Measurements from ENCODE around the gene ANO2.

ANO2 gene

DNA sequence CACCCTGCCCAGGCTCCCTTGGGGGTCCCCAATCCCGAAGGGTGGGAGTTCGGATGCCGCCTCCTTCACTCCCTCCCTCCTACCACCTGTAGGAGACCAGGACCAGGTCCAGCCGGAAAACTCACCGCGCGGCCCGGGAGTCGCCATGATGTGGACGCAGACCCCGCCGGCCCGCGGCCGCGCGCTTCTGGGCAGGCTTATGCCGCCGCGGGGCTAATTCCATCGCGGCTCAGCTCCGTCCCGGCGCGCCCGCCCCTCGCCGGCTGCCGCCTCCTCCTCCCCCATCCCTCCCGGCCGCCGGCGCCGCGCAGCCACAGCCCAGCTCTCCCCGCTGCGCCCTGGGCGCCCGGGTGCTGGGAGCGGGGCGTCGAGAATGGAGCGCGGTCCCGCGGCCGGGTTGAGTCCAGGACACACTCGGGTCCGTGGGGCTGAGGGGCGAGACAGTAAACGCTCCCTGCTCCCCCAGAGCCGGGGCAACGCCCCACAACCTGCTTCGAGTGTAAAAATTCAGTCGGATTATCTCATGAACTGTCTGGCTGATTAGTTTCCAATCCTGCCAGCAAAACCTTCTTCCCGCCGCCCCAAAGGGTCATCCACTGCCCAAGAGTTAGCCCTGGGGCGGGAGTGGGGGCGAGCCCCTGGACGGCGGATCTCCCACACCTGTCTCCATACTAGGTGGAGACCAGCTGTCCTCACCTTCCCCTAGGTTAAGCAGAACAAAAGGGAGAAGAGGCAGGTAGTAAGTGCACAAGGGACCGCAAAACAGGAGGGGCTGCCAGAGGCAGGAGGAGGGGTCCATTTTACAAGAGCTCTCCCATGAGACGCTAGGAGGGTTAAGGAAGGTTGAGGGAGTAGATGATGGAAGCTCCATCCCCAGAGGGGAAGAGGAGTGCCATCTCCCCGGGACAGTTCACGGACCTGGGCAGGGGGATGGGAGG, at the start of gene ANO2:
Gene ANO2 (minus strand): TSS at position 189 of the 938 bp plus-strand sequence. CDS start 42 bp downstream, at position 147.
- no peaks in the 10 kb centered on the region for H3K36me3 Mint-ChIP-seq (ENCODE audit: low read depth)
- H3K4me1 Mint-ChIP-seq (ENCODE audit: low read depth): peaks cover 6% of the 10 kb centered on the region
- H3K4me3 Mint-ChIP-seq: no peak within 1 kb of the TSS
- no peaks in the 10 kb centered on the region for H3K9me3 Mint-ChIP-seq
- H3K27ac Mint-ChIP-seq: no peak within 1 kb of the TSS
- intact Hi-C loops (cut with micrococcal nuclease): no loop called here
- H3K27me3 Mint-ChIP-seq: peaks cover 58% of the 10 kb centered on the region

GRCh38 chr12:5989621-5990020, 44.6 kb upstream of the ANO2 start:
- H3K4me3 Mint-ChIP-seq: no peak overlapping the region
- peaks cover 5% of the 10 kb centered on the region for H3K4me1 Mint-ChIP-seq (ENCODE audit: low read depth)
- no peaks in the 10 kb centered on the region for H3K9me3 Mint-ChIP-seq
- intact Hi-C loops (cut with micrococcal nuclease): no loop called here
- H3K27ac Mint-ChIP-seq: no peak overlapping the region
- peaks cover 3% of the 10 kb centered on the region for H3K27me3 Mint-ChIP-seq
- no peaks in the 10 kb centered on the region for H3K36me3 Mint-ChIP-seq (ENCODE audit: low read depth)

DNA sequence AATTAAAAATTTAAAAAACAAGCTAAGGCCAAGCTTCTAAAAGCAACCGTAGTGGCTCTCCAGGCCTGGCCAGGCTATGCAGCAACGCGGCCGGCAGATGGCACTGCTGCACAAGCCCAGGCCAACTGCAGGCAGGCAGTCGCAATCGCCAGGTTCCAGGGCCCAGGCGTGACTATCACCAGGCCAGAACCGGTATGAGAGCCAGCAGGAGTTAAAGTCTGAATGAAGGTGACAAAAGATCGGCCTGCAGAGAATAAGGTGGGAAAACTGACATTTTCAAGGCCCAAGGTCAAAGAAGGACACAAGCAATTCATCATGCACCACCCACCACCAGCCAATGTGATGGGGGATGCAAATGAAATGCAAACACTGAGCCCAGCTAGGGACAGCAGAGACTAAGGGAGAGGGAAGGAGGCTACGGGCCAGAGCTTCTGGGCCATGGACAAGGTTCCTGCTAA, 43.6 kb upstream of the ANO2 start:
- intact Hi-C loops (cut with micrococcal nuclease): loop anchor here (1.0 kb wide), 2 partner anchors 52 to 297 kb away; no protein-coding TSS in a partner anchor
- no peaks in the 10 kb centered on the region for H3K9me3 Mint-ChIP-seq
- peaks cover 5% of the 10 kb centered on the region for H3K4me1 Mint-ChIP-seq (ENCODE audit: low read depth)
- H3K27ac Mint-ChIP-seq: no peak overlapping the region
- H3K4me3 Mint-ChIP-seq: no peak overlapping the region
- H3K27me3 Mint-ChIP-seq: peaks cover 3% of the 10 kb centered on the region
- no peaks in the 10 kb centered on the region for H3K36me3 Mint-ChIP-seq (ENCODE audit: low read depth)

GRCh38 chr12:5988088-5988487, 43.0 kb upstream of the ANO2 start:
- H3K36me3 Mint-ChIP-seq (ENCODE audit: low read depth): no peaks in the 10 kb centered on the region
- intact Hi-C loops (cut with micrococcal nuclease): loop anchor here (1.0 kb wide), 2 partner anchors 52 to 297 kb away; no protein-coding TSS in a partner anchor
- H3K4me1 Mint-ChIP-seq (ENCODE audit: low read depth): peaks cover 5% of the 10 kb centered on the region

DNA sequence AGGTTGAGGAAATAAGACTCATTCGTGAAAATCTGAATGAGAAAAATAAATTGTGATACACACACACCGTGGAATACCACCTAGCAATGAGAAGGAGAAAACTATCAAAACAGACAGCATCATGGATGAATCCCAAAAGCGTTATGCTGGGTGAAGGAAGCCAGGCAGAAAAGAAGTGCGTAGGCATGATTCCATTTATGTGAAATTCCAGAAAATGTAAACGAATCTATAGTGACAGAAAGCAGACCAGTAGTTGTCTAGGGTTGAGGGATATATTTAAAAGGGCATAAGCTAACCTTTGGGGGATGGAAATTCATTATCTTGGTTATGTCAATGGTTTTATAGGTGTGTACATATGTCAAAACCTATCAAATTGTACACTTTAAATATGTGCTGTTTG, 42.5 kb upstream of the ANO2 start:
- H3K36me3 Mint-ChIP-seq (ENCODE audit: low read depth): no peaks in the 10 kb centered on the region
- H3K9me3 Mint-ChIP-seq: no peaks in the 10 kb centered on the region
- intact Hi-C loops (cut with micrococcal nuclease): no loop called here
- no peak overlapping the region for H3K4me3 Mint-ChIP-seq
- H3K27me3 Mint-ChIP-seq: peaks cover 3% of the 10 kb centered on the region
- H3K27ac Mint-ChIP-seq: no peak overlapping the region
- H3K4me1 Mint-ChIP-seq (ENCODE audit: low read depth): peaks cover 5% of the 10 kb centered on the region

More at GRCh38 chr12:5988088-5988487, 43.0 kb upstream of the ANO2 start:
- Mint-ChIP-seq H3K27ac (no peak overlapping the region), H3K27me3 (peaks cover 3% of the 10 kb centered on the region), H3K9me3 (no peaks in the 10 kb centered on the region), H3K4me3 (no peak overlapping the region)

DNA sequence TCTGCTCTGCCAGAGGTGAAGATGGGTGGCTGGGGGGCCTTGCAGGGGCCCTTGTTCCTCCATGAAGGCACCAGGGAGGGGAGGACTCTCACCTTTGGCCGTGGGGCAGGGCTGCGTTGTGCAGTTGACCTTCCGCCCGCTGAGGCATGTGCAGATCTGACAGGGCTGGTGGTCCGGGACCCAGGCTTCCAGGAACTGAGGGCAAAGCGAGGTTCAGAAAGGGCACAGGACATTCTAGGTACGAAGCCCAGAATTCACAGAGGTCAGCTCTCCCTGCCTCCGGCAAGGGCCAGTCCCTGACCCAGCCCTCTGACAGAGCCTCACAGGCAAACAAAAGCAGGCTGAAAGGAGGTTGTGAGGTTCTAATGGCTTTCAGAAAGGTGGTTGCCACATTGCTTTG, 40.4 kb upstream of the ANO2 start:
- intact Hi-C loops (cut with micrococcal nuclease): no loop called here
- Mint-ChIP-seq H3K9me3 (no peaks in the 10 kb centered on the region), H3K27me3 (peaks cover 3% of the 10 kb centered on the region), H3K4me1 (ENCODE audit: low read depth) (peaks cover 5% of the 10 kb centered on the region), H3K27ac (no peak overlapping the region), H3K4me3 (no peak overlapping the region), H3K36me3 (ENCODE audit: low read depth) (no peaks in the 10 kb centered on the region)

GRCh38 chr12:5984873-5985272, 39.8 kb upstream of the ANO2 start:
- H3K4me3 Mint-ChIP-seq: no peak overlapping the region
- H3K4me1 Mint-ChIP-seq (ENCODE audit: low read depth): peaks cover 5% of the 10 kb centered on the region
- peaks cover 3% of the 10 kb centered on the region for H3K27me3 Mint-ChIP-seq
- intact Hi-C loops (cut with micrococcal nuclease): no loop called here
- no peak overlapping the region for H3K27ac Mint-ChIP-seq
- H3K36me3 Mint-ChIP-seq (ENCODE audit: low read depth): no peaks in the 10 kb centered on the region
- H3K9me3 Mint-ChIP-seq: no peaks in the 10 kb centered on the region

DNA sequence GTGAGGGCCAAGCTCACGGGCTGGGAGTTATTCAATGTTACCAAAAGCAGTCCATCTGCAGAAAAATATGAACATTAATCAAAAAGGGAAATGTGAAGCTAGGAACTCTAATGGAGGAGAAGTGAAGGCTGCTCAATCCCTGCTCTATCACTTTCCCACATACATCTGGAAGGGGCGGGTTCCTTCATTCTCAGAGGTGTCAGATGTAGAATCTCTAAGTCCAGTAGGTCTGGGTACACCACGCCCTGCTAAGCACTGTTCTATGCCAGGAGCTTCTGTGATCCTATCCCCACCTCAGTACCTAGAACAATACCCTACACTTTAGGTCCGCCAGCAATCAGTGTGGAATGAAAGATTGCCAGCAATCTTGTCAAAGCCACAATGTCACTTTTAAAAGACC, 37.0 kb upstream of the ANO2 start:
- Mint-ChIP-seq H3K27ac (no peak overlapping the region), H3K9me3 (no peaks in the 10 kb centered on the region), H3K27me3 (no peaks in the 10 kb centered on the region), H3K4me1 (ENCODE audit: low read depth) (no peaks in the 10 kb centered on the region), H3K36me3 (ENCODE audit: low read depth) (no peaks in the 10 kb centered on the region), H3K4me3 (no peak overlapping the region)
- intact Hi-C loops (cut with micrococcal nuclease): no loop called here

DNA sequence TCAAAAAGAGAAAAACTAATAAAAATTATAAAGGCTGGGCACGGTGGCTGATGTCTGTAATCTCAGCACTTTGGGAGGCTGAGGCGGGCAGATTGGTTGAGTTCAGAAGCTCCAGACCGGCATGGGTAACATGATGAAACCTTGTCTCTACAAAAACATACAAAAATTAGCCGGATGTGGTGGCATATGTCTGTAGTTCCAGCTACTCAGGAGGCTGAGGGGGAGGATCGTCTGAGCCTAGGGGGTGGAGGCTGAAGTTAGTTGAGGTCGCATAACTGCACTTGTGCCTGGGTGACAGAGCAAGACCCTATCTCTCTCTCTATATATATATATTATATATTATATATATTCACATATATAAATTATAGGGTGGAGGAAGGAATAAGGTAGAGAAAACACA, 32.5 kb upstream of the ANO2 start:
- Mint-ChIP-seq H3K36me3 (ENCODE audit: low read depth) (no peaks in the 10 kb centered on the region), H3K9me3 (no peaks in the 10 kb centered on the region), H3K27ac (no peak overlapping the region), H3K27me3 (peaks cover 3% of the 10 kb centered on the region), H3K4me1 (ENCODE audit: low read depth) (no peaks in the 10 kb centered on the region), H3K4me3 (no peak overlapping the region)
- intact Hi-C loops (cut with micrococcal nuclease): no loop called here

DNA sequence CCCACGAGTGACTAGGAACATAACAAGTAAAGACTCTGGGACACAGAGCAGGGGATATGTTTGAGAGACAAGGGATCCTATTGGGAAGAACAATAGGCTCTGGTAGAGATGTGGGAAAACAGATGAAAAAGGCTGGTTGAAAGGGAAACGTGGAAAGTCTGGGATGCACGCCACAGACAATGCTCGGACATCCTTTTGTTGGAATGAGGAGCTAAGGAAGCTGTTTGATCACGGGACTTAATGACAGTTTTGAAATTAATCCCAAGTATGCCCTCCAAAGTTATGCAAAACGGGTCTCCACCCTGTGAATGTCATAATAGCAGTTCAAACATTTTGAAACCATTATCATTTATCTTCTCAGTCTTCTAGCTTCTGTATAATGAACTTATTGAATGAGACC, 31.7 kb upstream of the ANO2 start:
- Mint-ChIP-seq H3K27ac (no peak overlapping the region), H3K36me3 (ENCODE audit: low read depth) (no peaks in the 10 kb centered on the region), H3K4me1 (ENCODE audit: low read depth) (no peaks in the 10 kb centered on the region), H3K9me3 (no peaks in the 10 kb centered on the region), H3K4me3 (no peak overlapping the region), H3K27me3 (peaks cover 3% of the 10 kb centered on the region)
- intact Hi-C loops (cut with micrococcal nuclease): no loop called here

DNA sequence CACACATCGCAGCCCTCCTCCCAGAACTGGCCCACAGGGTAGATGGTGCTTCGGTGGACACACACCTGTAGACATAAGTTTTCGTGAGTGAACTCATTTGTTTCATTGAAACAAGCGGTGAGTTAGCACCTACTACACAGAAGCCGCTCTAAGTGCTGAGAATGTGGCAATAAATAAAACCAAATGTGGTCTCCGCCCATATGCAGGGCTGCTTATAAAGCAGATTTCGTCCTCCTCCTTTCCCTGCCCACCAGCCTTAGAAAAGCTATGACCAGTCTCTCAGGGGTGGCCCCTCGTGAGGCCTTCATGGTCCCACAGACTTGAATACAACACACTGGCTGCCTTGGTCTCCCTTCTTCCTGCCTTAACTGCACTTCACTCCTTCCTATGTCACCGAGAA, 31.1 kb upstream of the ANO2 start:
- intact Hi-C loops (cut with micrococcal nuclease): no loop called here
- Mint-ChIP-seq H3K36me3 (ENCODE audit: low read depth) (no peaks in the 10 kb centered on the region), H3K4me3 (no peak overlapping the region), H3K27ac (no peak overlapping the region), H3K4me1 (ENCODE audit: low read depth) (no peaks in the 10 kb centered on the region), H3K27me3 (peaks cover 4% of the 10 kb centered on the region), H3K9me3 (no peaks in the 10 kb centered on the region)

- Mint-ChIP-seq H3K27ac (no peak overlapping the region), H3K9me3 (no peaks in the 10 kb centered on the region), H3K4me1 (ENCODE audit: low read depth) (no peaks in the 10 kb centered on the region), H3K27me3 (peaks cover 4% of the 10 kb centered on the region), H3K4me3 (no peak overlapping the region), H3K36me3 (ENCODE audit: low read depth) (no peaks in the 10 kb centered on the region)
- intact Hi-C loops (cut with micrococcal nuclease): no loop called here
These were observed 28.5 kb upstream of the ANO2 start for GRCh38 chr12:5973461-5974115.

GRCh38 chr12:5972387-5972786, 27.3 kb upstream of the ANO2 start:
- H3K27me3 Mint-ChIP-seq: peaks cover 4% of the 10 kb centered on the region
- intact Hi-C loops (cut with micrococcal nuclease): no loop called here
- no peak overlapping the region for H3K4me3 Mint-ChIP-seq
- no peaks in the 10 kb centered on the region for H3K9me3 Mint-ChIP-seq
- no peak overlapping the region for H3K27ac Mint-ChIP-seq
- no peaks in the 10 kb centered on the region for H3K36me3 Mint-ChIP-seq (ENCODE audit: low read depth)
- H3K4me1 Mint-ChIP-seq (ENCODE audit: low read depth): no peaks in the 10 kb centered on the region

DNA sequence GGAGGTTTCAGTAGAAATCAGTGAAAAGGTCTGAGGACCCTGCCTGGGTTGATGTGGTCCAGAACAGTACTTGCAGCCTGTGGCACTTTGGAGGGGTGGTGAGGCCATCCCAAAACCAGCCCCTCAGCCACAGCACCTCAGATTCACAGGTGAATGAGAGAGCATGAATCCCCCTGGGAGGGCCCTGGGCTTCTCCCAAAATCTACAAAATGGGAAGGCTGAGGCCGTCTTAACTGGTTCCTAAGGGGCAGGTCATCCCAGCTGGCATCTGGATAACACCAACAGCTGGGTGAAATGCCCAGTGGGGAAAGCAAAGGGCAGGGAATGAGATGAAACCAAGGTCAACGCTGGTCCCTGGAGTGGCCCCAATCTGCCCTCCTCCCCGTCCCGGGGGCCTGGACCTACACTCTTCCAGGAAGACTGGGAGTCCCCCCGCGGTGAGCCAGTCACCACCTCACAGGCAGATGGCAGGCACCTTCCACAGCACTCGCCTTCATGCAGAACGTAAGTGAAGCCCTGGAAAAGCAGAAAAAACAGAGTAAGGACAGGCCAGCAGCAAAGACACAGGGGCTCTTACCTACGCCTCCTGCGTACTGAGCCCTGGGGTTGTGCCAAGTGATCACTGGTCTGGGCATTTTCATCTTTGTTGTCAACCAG, 26.3 kb upstream of the ANO2 start:
- H3K36me3 Mint-ChIP-seq (ENCODE audit: low read depth): no peaks in the 10 kb centered on the region
- no peaks in the 10 kb centered on the region for H3K9me3 Mint-ChIP-seq
- no peaks in the 10 kb centered on the region for H3K4me1 Mint-ChIP-seq (ENCODE audit: low read depth)
- no peak overlapping the region for H3K27ac Mint-ChIP-seq
- intact Hi-C loops (cut with micrococcal nuclease): no loop called here
- H3K27me3 Mint-ChIP-seq: peaks cover 3% of the 10 kb centered on the region
- no peak overlapping the region for H3K4me3 Mint-ChIP-seq
